Loucy (cell line): ENCODE measurements around the gene ATOH8.

Experiments
- H2AFZ ChIP-seq: fragments of 200-600 bp; sonication (generic); 2 replicates; pipeline ENCODE4 v1.6.0; 2016; ENCODE audit warnings: antibody characterized with exemption, mild to moderate bottlenecking, low read length, moderate library complexity
- H3F3A ChIP-seq: fragments of 200-600 bp; 2 replicates; pipeline ENCODE4 v1.6.0; 2016; ENCODE audit warnings: antibody characterized with exemption, low read depth, mild to moderate bottlenecking
- H3K27me3 ChIP-seq: fragments of 200-600 bp; sonication (generic); 2 replicates; pipeline ENCODE4 v1.6.1; 2014; ENCODE audit warnings: low read length, mild to moderate bottlenecking; ENCODE audit not compliant: insufficient read depth, poor library complexity, severe bottlenecking
- H3K36me3 ChIP-seq: fragments of 200-600 bp; sonication (generic); 2 replicates; pipeline ENCODE4 v1.6.1; 2016; ENCODE audit warnings: low read length; ENCODE audit not compliant: insufficient read depth
- H3K4me1 ChIP-seq: fragments of 200-600 bp; sonication (generic); 2 replicates; pipeline ENCODE4 v1.5.1; 2014; ENCODE audit warnings: low read length, mild to moderate bottlenecking; ENCODE audit not compliant: insufficient read depth, poor library complexity, severe bottlenecking
- H3K4me2 ChIP-seq: fragments of 200-600 bp; sonication (generic); 2 replicates; pipeline ENCODE4 v1.6.0; 2014; ENCODE audit warnings: antibody characterized with exemption, low read length, low read depth, mild to moderate bottlenecking; ENCODE audit not compliant: poor library complexity, severe bottlenecking
- H3K4me3 ChIP-seq: fragments of 200-600 bp; sonication (generic); 2 replicates; pipeline ENCODE4 v1.5.1; 2014; ENCODE audit warnings: low read length, mild to moderate bottlenecking, mixed read lengths; ENCODE audit not compliant: poor library complexity, severe bottlenecking
- H3K79me2 ChIP-seq: fragments of 200-600 bp; sonication (generic); 2 replicates; pipeline ENCODE4 v1.6.1; 2014; ENCODE audit warnings: low read length; ENCODE audit not compliant: insufficient read depth
- H3K9ac ChIP-seq: fragments of 200-600 bp; sonication (generic); 2 replicates; pipeline ENCODE4 v1.6.0; 2014; ENCODE audit warnings: mild to moderate bottlenecking, low read depth, low read length, moderate library complexity; ENCODE audit not compliant: poor library complexity, severe bottlenecking
- H3K9me2 ChIP-seq: fragments of 200-600 bp; sonication (generic); replicated peaks from 2 replicates; pipeline ENCODE4 v1.6.1; 2016; ENCODE audit warnings: low read depth, low read length, mixed read lengths
- H3K9me3 ChIP-seq: fragments of 200-600 bp; sonication (generic); 2 replicates; pipeline ENCODE4 v1.6.1; 2014; ENCODE audit warnings: mild to moderate bottlenecking, antibody characterized with exemption, low read length, low read depth; ENCODE audit not compliant: insufficient read depth
- H4K20me1 ChIP-seq: fragments of 200-600 bp; sonication (generic); 2 replicates; pipeline ENCODE4 v1.6.0; 2014; ENCODE audit warnings: antibody characterized with exemption, low read length, mild to moderate bottlenecking; ENCODE audit not compliant: insufficient read depth, poor library complexity, severe bottlenecking
- EZH2phosphoT487 ChIP-seq: fragments of 200-600 bp; IDR thresholded peaks from 2 replicates; pipeline ENCODE4 v1.6.1; 2018; ENCODE audit warnings: antibody characterized with exemption, mild to moderate bottlenecking, moderate library complexity, borderline replicate concordance
- TF ChIP-seq, protein P1 (sequence below): fragments of 200-600 bp; sonication (generic); conservative IDR thresholded peaks from 2 replicates; pipeline ENCODE4 v1.5.1; 2014; ENCODE audit warnings: mild to moderate bottlenecking, antibody characterized with exemption, low read length

ATOH8 gene

DNA sequence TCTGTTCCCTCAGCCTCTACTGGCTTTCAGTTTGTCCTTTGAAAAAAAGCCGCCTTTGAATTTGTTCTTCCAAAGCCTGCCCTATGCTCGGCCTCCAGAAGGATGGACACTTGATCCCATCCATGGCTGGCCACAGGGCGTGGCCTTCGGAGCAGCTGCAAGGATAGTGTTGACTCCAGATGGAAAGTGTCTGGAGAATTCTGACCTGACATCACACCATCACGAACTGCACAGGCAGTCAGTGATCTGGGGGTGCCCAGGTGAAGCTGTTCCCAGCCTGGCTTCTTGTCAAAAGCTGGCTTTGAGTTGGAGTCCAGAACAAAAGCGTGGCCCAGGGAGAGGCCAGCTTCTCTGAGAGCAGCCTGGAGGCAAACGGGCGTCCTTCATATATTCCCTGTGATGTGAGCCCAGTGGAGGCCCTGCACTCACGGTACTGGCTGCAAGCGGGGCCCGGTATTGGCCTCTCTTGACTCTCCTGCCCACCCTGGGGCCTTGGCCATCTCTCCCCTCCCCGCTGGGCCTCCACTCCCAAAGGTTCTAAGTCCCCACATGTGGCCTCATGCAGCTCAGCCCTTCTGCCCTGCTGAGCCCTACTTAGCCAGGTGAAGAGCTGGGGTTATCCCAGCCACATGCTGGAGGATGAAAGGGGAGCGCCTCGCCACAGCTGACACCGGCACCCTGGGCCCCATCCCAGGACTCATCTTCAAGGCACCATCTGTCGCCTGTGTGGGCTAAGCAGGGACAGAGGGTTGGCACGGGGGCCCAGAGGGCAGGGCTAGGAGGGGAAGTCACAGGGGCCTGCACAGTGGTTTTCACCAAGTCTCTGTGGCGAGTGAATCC, 20.4 kb upstream of the ATOH8 start:
- H3K4me1 ChIP-seq = no peaks in the 10 kb centered on the region
- no peaks in the 10 kb centered on the region for H4K20me1 ChIP-seq
- TF ChIP-seq, protein P1, sequence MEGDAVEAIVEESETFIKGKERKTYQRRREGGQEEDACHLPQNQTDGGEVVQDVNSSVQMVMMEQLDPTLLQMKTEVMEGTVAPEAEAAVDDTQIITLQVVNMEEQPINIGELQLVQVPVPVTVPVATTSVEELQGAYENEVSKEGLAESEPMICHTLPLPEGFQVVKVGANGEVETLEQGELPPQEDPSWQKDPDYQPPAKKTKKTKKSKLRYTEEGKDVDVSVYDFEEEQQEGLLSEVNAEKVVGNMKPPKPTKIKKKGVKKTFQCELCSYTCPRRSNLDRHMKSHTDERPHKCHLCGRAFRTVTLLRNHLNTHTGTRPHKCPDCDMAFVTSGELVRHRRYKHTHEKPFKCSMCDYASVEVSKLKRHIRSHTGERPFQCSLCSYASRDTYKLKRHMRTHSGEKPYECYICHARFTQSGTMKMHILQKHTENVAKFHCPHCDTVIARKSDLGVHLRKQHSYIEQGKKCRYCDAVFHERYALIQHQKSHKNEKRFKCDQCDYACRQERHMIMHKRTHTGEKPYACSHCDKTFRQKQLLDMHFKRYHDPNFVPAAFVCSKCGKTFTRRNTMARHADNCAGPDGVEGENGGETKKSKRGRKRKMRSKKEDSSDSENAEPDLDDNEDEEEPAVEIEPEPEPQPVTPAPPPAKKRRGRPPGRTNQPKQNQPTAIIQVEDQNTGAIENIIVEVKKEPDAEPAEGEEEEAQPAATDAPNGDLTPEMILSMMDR = no peak
- no peak for TF ChIP-seq EZH2phosphoT487
- H3F3A ChIP-seq = no peaks in the 10 kb centered on the region
- no peak overlapping the region for H3K9ac ChIP-seq
- H3K79me2 ChIP-seq = no peaks in the 10 kb centered on the region
- peaks cover 3% of the 10 kb centered on the region for H3K27me3 ChIP-seq
- H3K4me2 ChIP-seq = no peak overlapping the region
- no peak overlapping the region for H2AFZ ChIP-seq
- H3K9me3 ChIP-seq = no peaks in the 10 kb centered on the region
- no peak overlapping the region for H3K4me3 ChIP-seq
- H3K9me2 ChIP-seq = no peaks in the 10 kb centered on the region
- H3K36me3 ChIP-seq = no peaks in the 10 kb centered on the region

GRCh38 chr2:85734015-85734414, 19.8 kb upstream of the ATOH8 start:
- Histone ChIP-seq H3K9ac (no peak overlapping the region), H4K20me1 (no peaks in the 10 kb centered on the region), H3K4me1 (no peaks in the 10 kb centered on the region), H3K4me3 (no peak overlapping the region), H3K9me3 (no peaks in the 10 kb centered on the region), H2AFZ (no peak overlapping the region), H3K27me3 (peaks cover 3% of the 10 kb centered on the region), H3K9me2 (no peaks in the 10 kb centered on the region), H3K4me2 (no peak overlapping the region), H3F3A (no peaks in the 10 kb centered on the region), H3K79me2 (no peaks in the 10 kb centered on the region), H3K36me3 (no peaks in the 10 kb centered on the region)
- TF ChIP-seq, protein P1 = no peak
- no peak for TF ChIP-seq EZH2phosphoT487

DNA sequence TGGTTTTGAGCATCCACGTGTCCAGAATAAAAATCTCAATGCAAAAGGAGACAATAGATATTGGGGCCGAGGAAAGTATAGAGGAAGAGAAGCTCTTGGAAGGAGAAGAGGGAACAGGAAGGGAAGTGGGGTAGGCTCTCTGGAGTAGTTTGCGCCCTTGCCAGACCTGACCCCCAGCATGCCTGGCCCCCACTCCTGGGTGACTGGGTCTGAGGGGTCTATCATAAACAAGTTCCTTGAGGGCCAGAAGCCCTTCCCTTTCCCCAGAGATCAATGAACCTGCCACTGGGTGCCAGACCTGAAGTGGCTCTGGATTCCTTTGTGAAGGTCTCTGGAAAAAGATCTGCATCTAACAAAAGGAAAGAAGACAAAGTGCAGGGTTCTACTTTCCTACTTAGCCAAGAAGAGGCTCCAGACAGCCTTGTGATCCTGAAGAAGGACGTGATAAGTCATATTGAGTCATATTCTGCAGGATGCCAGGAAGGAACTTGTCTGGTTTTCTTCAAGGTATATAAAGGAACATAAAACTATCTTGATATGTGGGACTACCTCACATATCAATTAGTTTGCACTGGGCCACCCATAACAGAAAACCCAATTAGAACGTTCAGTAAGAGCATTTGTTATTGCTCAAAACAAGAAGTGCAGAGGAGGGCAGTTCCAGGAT, 18.7 kb upstream of the ATOH8 start:
- Histone ChIP-seq H3K9me3 (no peaks in the 10 kb centered on the region), H3K36me3 (no peaks in the 10 kb centered on the region)
- TF ChIP-seq EZH2phosphoT487 = no peak
- TF ChIP-seq, protein P1 = no peak

More for the DNA sequence above, 18.7 kb upstream of the ATOH8 start:
- no peaks in the 10 kb centered on the region for H4K20me1 ChIP-seq
- no peaks in the 10 kb centered on the region for H3K4me1 ChIP-seq
- no peak overlapping the region for H3K4me2 ChIP-seq
- H2AFZ ChIP-seq = no peak overlapping the region
- peaks cover 3% of the 10 kb centered on the region for H3K27me3 ChIP-seq
- no peaks in the 10 kb centered on the region for H3K79me2 ChIP-seq
- no peaks in the 10 kb centered on the region for H3K9me2 ChIP-seq
- no peak overlapping the region for H3K4me3 ChIP-seq
- H3K9ac ChIP-seq = no peak overlapping the region
- no peaks in the 10 kb centered on the region for H3F3A ChIP-seq
